ENCODE measurements around the gene TACC3. TPM values are rescaled to one million over a fixed set of nuclear protein-coding genes. Genes with fewer than 3 reads are reported as not detected.

Gene TACC3
- total and polyA plus RNA-seq, 2 of the 8 experiments (the other 6 are each of a cell fraction or from before 2014, with no cell fraction given): 73.8 to 148 TPM

GRCh38 chr4:1749826-1750225 is 28.5 kb downstream of the TACC3 start (continued):
- TF ChIP-seq CTCF (IDR thresholded peaks at IDR 0.05; ENCODE audit: control extremely low read depth in 1 of 3, insufficient read depth in 1 of 3, low read depth in 1 of 3, low read length in 3 of 3) (no peak), HDAC6 (IDR thresholded peaks at IDR 0.05; ENCODE audit: low read depth, low read length) (no peak), KDM4A (IDR thresholded peaks at IDR 0.05; ENCODE audit: low read depth, low read length, severe bottlenecking) (no peak), ASH2L (IDR thresholded peaks at IDR 0.05; ENCODE audit: low read length) (no peak), GTF2F1 (IDR thresholded peaks at IDR 0.05; ENCODE audit: borderline replicate concordance, low read depth, low read length) (no peak), TCF12 (IDR thresholded peaks at IDR 0.05; ENCODE audit: low read depth, low read length) (no peak)
